ENCODE data around the gene CHAD. TPM values are rescaled to one million over a fixed set of nuclear protein-coding genes. Genes with fewer than 3 reads are reported as not detected.

CHAD gene
- total and polyA plus RNA-seq, 2 of the 4 experiments (the other 2 are of a cell fraction): 0.03 TPM; not detected in 1

DNA sequence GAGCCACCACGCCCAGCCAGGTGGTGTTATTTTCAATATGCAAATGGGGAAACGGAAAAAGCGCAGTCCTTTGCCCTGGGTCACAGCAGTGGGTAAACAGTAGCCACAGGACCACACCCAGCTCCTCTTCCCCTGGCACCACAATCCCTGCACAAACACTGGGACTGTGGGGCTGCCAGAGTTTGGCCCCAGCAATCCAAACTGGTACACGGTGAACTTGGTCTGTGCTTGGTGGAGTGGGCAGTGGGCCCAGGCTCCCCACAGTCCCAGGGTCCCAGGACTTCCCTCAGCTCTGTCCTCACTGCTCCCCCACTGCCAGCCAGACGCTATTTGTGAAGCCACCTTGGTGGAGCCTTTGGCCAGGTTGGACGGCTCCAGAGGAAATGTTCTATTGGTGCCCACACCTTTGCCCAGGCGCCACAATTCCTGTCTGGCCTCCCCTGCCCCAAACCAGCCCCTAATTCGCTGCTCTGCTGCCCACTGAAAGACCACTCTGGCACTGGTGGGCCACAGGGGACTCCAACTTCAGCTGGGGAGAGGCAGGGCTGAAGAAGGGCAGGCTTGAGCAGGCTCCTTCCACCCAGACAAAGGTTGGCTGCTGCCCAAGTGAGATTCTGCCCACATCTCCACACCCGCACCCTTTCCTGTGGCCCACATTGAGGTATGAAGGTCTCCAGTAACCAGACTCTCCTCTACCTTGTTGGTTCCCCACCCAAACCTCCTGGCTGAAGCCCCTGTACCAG, 2.1 kb downstream of the CHAD start:
- Histone ChIP-seq H2BK120ac (ENCODE audit: low read depth, low read length) (no peak overlapping the region), H4K91ac (ENCODE audit: insufficient read depth, low read depth, low read length) (no peak overlapping the region), H3K14ac (replicated peaks; ENCODE audit: low read depth, low read length) (no peak overlapping the region), H4K8ac (ENCODE audit: low read depth in 2 of 2, low read length in 2 of 2) (no peak overlapping the region), H2AFZ (replicated peaks; ENCODE audit: low read length, poor library complexity) (no peak overlapping the region), H3K27ac (ENCODE audit: insufficient read depth, low read length) (no peak overlapping the region), H3K9me3 (ENCODE audit: control insufficient read depth, insufficient read depth, low read length) (no peaks in the 10 kb centered on the region), H3K4me3 (ENCODE audit: insufficient read depth, low read depth, low read length) (no peak overlapping the region), H3K56ac (ENCODE audit: extremely low read depth, insufficient read depth, low read length) (no peak overlapping the region), H3K4me2 (ENCODE audit: low read depth, low read length) (no peak overlapping the region), H3K9me1 (ENCODE audit: insufficient read depth, low read length) (no peaks in the 10 kb centered on the region), H2BK5ac (ENCODE audit: low read depth, low read length, poor library complexity, severe bottlenecking) (no peak overlapping the region), H2AK5ac (ENCODE audit: low read depth, low read length) (no peak overlapping the region), H3K23ac (ENCODE audit: low read depth, low read length) (no peak overlapping the region), H3K36me3 (ENCODE audit: control insufficient read depth, insufficient read depth, low read length) (peaks cover 5% of the 10 kb centered on the region; the same call in 1 of the 2 replicates), H3K4ac (ENCODE audit: low read depth, low read length) (no peak overlapping the region), H3K4me1 (ENCODE audit: control insufficient read depth, insufficient read depth, low read length) (peaks cover 2% of the 10 kb centered on the region), H2BK15ac (ENCODE audit: low read depth, low read length) (no peak overlapping the region), H4K20me1 (ENCODE audit: insufficient read depth, low read length) (no peaks in the 10 kb centered on the region; the same call in 1 of the 2 replicates), H3K18ac (ENCODE audit: low read depth, low read length) (no peak overlapping the region), H3K79me1 (ENCODE audit: low read depth in 1 of 2, low read length in 2 of 2) (no peaks in the 10 kb centered on the region), H4K5ac (ENCODE audit: low read depth, low read length) (no peak overlapping the region), H3K27me3 (ENCODE audit: control insufficient read depth, insufficient read depth, low read length) (peaks cover 27% of the 10 kb centered on the region), H2AK9ac (replicated peaks; ENCODE audit: low read depth, low read length, poor library complexity) (no peak overlapping the region), H2BK20ac (ENCODE audit: low read depth, low read length) (no peak overlapping the region), H3K9ac (ENCODE audit: low read depth, low read length) (no peak overlapping the region)
- no peak for DNase-seq
- ChIA-PET POLR2A (ENCODE audit: unreplicated experiment) (no interaction called here), CTCF (interaction anchor here (0.7 kb wide), 1 partner anchor 601 kb away, joined by 3 read pairs; no protein-coding TSS in a partner anchor)
- no peak for ATAC-seq (ENCODE audit: low read depth)
- BruUV-seq (replicated peaks): no TSS peak
- dilution Hi-C loops (cut with HindIII; ENCODE audit: low sequenced_read_pairs, unreplicated experiment) (no loop called here), intact Hi-C loops (cut with micrococcal nuclease) (no loop called here), in situ Hi-C loops (cut with MboI; ENCODE audit: low sequenced_read_pairs) (no loop called here)
- TF ChIP-seq, protein P1, sequence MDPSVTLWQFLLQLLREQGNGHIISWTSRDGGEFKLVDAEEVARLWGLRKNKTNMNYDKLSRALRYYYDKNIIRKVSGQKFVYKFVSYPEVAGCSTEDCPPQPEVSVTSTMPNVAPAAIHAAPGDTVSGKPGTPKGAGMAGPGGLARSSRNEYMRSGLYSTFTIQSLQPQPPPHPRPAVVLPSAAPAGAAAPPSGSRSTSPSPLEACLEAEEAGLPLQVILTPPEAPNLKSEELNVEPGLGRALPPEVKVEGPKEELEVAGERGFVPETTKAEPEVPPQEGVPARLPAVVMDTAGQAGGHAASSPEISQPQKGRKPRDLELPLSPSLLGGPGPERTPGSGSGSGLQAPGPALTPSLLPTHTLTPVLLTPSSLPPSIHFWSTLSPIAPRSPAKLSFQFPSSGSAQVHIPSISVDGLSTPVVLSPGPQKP (IDR thresholded peaks at IDR 0.05; ENCODE audit: borderline replicate concordance, low read depth, low read length): no peak
- TF ChIP-seq RFX5 (IDR thresholded peaks at IDR 0.05; ENCODE audit: low read depth, low read length): no peak
- no peak for TF ChIP-seq MXI1 (IDR thresholded peaks at IDR 0.05; ENCODE audit: borderline replicate concordance, low read depth, low read length)
- 100% methylated on average over 1 of the region's 9 CpGs; no CpG with 5 or more reads in 1 of the 2 experiments for WGBS, 2 experiments (ENCODE audit: extremely low coverage in 2 of 2, insufficient read length in 1 of 2)
